Dedifferentiated amniotic fluid mesenchymal stem cell (primary cell): ENCODE measurements around the gene GLTP.
"Not testable (repeated sequence)": the region's sequence is repeated elsewhere in the genome, so short reads cannot be mapped to it uniquely, and the experiment has no call there.

Source experiments
- DNase-seq: peaks from one replicate; pipeline ENCODE4 v3.0.0-alpha.2; 2016; ENCODE audit errors: extremely low spot score

GLTP gene

GRCh38 chr12:109877504-109878246, 2.7 kb downstream of the GLTP start:
- no peak for DNase-seq

GRCh38 chr12:109876406-109876805, 3.9 kb downstream of the GLTP start:
- no peak for DNase-seq

GRCh38 chr12:109875572-109876131, 4.7 kb downstream of the GLTP start:
- no peak for DNase-seq

GRCh38 chr12:109873653-109874052, 6.7 kb downstream of the GLTP start:
- no peak for DNase-seq

- DNase-seq, result no peak
Measured at GRCh38 chr12:109871668-109872314, 8.6 kb downstream of the GLTP start.

GRCh38 chr12:109870648-109871047, 9.7 kb downstream of the GLTP start:
- no peak for DNase-seq

- DNase-seq, result no peak
Measured at GRCh38 chr12:109868182-109869051, 11.9 kb downstream of the GLTP start.

GRCh38 chr12:109864916-109865315, 15.4 kb downstream of the GLTP start:
- DNase-seq, result no peak

- no peak for DNase-seq
Measured at GRCh38 chr12:109863847-109864712, 16.3 kb downstream of the GLTP start.

GRCh38 chr12:109862491-109862890, 17.9 kb downstream of the GLTP start:
- DNase-seq, result not testable (repeated sequence)

- DNase-seq, result no peak
Measured at GRCh38 chr12:109861689-109862314, 18.5 kb downstream of the GLTP start.

GRCh38 chr12:109860977-109861376, 19.4 kb downstream of the GLTP start:
- DNase-seq, result no peak

GRCh38 chr12:109858764-109859163, 21.6 kb downstream of the GLTP start:
- DNase-seq, result no peak

GRCh38 chr12:109857715-109858114, 22.6 kb downstream of the GLTP start:
- DNase-seq, result no peak

- DNase-seq, result no peak
Measured at GRCh38 chr12:109855377-109855776, 25.0 kb downstream of the GLTP start.

- DNase-seq, result not testable (repeated sequence)
Measured at GRCh38 chr12:109850518-109850917, 29.8 kb downstream of the GLTP start.

GRCh38 chr12:109847142-109847735, 33.1 kb downstream of the GLTP start:
- DNase-seq, result no peak

GRCh38 chr12:109845824-109846205, 34.5 kb downstream of the GLTP start:
- DNase-seq, result no peak

- peak; percentile 71 for DNase-seq
Measured at GRCh38 chr12:109844983-109845823, 35.1 kb downstream of the GLTP start.
